ENCODE results near the gene NAXD. TPM values are rescaled to one million over a fixed set of nuclear protein-coding genes. Genes with fewer than 3 reads are reported as not detected.

The NAXD gene
- total RNA-seq, 4 donors from 2014 or later: 12.9 to 37.8 (median 33.3) TPM

GRCh38 chr13:110627761-110628476, 12.6 kb downstream of the NAXD start:
- H3K4me3 ChIP-seq: no peak overlapping the region
- no peaks in the 10 kb centered on the region for H3K27me3 ChIP-seq
- 74% methylated on average over 12 of the region's 12 CpGs; no CpG with 5 or more reads in 1 of the 2 donors for WGBS, 2 donors (ENCODE audit: low coverage in 1 of 2)
- DNase-seq: no peak
- in situ Hi-C loops (cut with MboI; ENCODE audit: low pct_ligation_motif_present in 1 of 4, low pct_unique_long_range_greater_than_20kb in 1 of 4, low sequenced_read_pairs in 3 of 4): no loop called here
- peak overlapping the region; percentile 73 to 82 (median 76) for H3K27ac ChIP-seq
- no peaks in the 10 kb centered on the region for H3K9me3 ChIP-seq
- TF ChIP-seq, protein P1, sequence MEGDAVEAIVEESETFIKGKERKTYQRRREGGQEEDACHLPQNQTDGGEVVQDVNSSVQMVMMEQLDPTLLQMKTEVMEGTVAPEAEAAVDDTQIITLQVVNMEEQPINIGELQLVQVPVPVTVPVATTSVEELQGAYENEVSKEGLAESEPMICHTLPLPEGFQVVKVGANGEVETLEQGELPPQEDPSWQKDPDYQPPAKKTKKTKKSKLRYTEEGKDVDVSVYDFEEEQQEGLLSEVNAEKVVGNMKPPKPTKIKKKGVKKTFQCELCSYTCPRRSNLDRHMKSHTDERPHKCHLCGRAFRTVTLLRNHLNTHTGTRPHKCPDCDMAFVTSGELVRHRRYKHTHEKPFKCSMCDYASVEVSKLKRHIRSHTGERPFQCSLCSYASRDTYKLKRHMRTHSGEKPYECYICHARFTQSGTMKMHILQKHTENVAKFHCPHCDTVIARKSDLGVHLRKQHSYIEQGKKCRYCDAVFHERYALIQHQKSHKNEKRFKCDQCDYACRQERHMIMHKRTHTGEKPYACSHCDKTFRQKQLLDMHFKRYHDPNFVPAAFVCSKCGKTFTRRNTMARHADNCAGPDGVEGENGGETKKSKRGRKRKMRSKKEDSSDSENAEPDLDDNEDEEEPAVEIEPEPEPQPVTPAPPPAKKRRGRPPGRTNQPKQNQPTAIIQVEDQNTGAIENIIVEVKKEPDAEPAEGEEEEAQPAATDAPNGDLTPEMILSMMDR (IDR thresholded peaks at IDR 0.05): no peak
- TF ChIP-seq EP300 (IDR thresholded peaks at IDR 0.05; ENCODE audit: low read depth) (no peak), POLR2A (IDR thresholded peaks at IDR 0.05) (no peak), POLR2AphosphoS5 (IDR thresholded peaks at IDR 0.05) (no peak)
- intact Hi-C loops (cut with DNase I; ENCODE audit: low total_unique reads): no loop called here
- peaks cover 13 to 50% (median 34%) of the 10 kb centered on the region in 4 donors for H3K4me1 ChIP-seq
- H3K36me3 ChIP-seq: peaks cover 0 to 16% (median 2%) of the 10 kb centered on the region in 4 donors

GRCh38 chr13:110628477-110628793, 13.1 kb downstream of the NAXD start:
- Histone ChIP-seq H3K9me3 (no peaks in the 10 kb centered on the region), H3K4me1 (peaks cover 13 to 50% (median 34%) of the 10 kb centered on the region in 4 donors), H3K36me3 (peaks cover 0 to 11% (median 2%) of the 10 kb centered on the region in 4 donors), H3K27ac (peak overlapping the region; percentile 73 to 82 (median 76)), H3K4me3 (no peak overlapping the region), H3K27me3 (no peaks in the 10 kb centered on the region)
- in situ Hi-C loops (cut with MboI; ENCODE audit: low pct_ligation_motif_present in 1 of 4, low pct_unique_long_range_greater_than_20kb in 1 of 4, low sequenced_read_pairs in 3 of 4): no loop called here
- WGBS, 2 donors (ENCODE audit: low coverage in 1 of 2): 94% methylated on average over 9 to 13 of the region's 13 CpGs
- peak; percentile 33 for DNase-seq
- intact Hi-C loops (cut with DNase I; ENCODE audit: low total_unique reads): no loop called here
- peak in 2 of 3 donors; percentile 38 to 76 for TF ChIP-seq POLR2AphosphoS5 (IDR thresholded peaks at IDR 0.05)
- TF ChIP-seq, protein P1 (IDR thresholded peaks at IDR 0.05): no peak

GRCh38 chr13:110628952-110629701, 13.8 kb downstream of the NAXD start:
- DNase-seq: no peak
- peak overlapping the region; percentile 43 to 82 (median 76) for H3K27ac ChIP-seq
- H3K27me3 ChIP-seq: no peaks in the 10 kb centered on the region
- H3K9me3 ChIP-seq: no peaks in the 10 kb centered on the region
- no peak overlapping the region for H3K4me3 ChIP-seq
- TF ChIP-seq EP300 (IDR thresholded peaks at IDR 0.05; ENCODE audit: low read depth) (no peak), POLR2AphosphoS5 (IDR thresholded peaks at IDR 0.05) (peak in 2 of 3 donors; percentile 27 to 31), POLR2A (IDR thresholded peaks at IDR 0.05) (no peak)
- TF ChIP-seq, protein P1 (IDR thresholded peaks at IDR 0.05): no peak
- peaks cover 13 to 50% (median 34%) of the 10 kb centered on the region in 4 donors for H3K4me1 ChIP-seq
- peaks cover 0 to 9% (median 2%) of the 10 kb centered on the region in 4 donors for H3K36me3 ChIP-seq
- intact Hi-C loops (cut with DNase I; ENCODE audit: low total_unique reads) (no loop called here), in situ Hi-C loops (cut with MboI; ENCODE audit: low pct_ligation_motif_present in 1 of 4, low pct_unique_long_range_greater_than_20kb in 1 of 4, low sequenced_read_pairs in 3 of 4) (no loop called here)
- whole genome bisulfite sequencing, 2 donors (ENCODE audit: low coverage in 1 of 2): 76 to 83% methylated on average over 7 to 19 of the region's 19 CpGs

DNA sequence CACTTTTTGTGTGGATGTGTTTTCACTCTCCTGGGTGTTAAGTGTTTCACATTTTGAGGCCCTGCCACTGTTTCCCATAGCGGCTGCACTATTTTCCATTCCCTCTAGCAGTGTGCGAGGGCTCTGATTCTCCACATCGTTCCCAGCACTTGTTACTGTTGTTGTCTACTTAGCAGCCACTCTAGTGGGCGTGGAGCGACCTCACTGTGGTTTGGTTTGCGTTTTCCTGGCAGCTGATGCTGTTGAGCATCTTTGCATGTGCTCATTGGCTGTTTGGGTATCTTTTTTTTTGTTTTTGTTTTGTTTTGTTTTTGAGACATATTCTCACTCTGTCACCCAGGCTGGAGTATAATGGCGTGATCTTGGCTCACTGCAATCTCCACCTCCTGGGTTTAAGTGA, 14.4 kb downstream of the NAXD start:
- intact Hi-C loops (cut with DNase I; ENCODE audit: low total_unique reads): loop anchor here (2.0 kb wide), 1 partner anchor 21 kb away; no protein-coding TSS in a partner anchor
- Histone ChIP-seq H3K36me3 (peaks cover 0 to 6% (median 2%) of the 10 kb centered on the region in 4 donors), H3K4me3 (no peak overlapping the region), H3K9me3 (no peaks in the 10 kb centered on the region), H3K4me1 (peaks cover 13 to 46% (median 33%) of the 10 kb centered on the region in 4 donors), H3K27ac (peak overlapping the region; percentile 43 to 82 (median 76)), H3K27me3 (no peaks in the 10 kb centered on the region)
- TF ChIP-seq, protein P1 (IDR thresholded peaks at IDR 0.05): no peak
- no peak for TF ChIP-seq POLR2A (IDR thresholded peaks at IDR 0.05)
- TF ChIP-seq EP300 (IDR thresholded peaks at IDR 0.05; ENCODE audit: low read depth): no peak
- TF ChIP-seq POLR2AphosphoS5 (IDR thresholded peaks at IDR 0.05): no peak
- no peak for DNase-seq
- 63 to 82% methylated on average over 6 to 7 of the region's 7 CpGs for WGBS, 2 donors (ENCODE audit: low coverage in 1 of 2)
- in situ Hi-C loops (cut with MboI; ENCODE audit: low pct_ligation_motif_present in 1 of 4, low pct_unique_long_range_greater_than_20kb in 1 of 4, low sequenced_read_pairs in 3 of 4): no loop called here

All from transverse colon (tissue), 4 donors.